ENCODE measurements around the gene NIT1. TPM values are rescaled to one million over a fixed set of nuclear protein-coding genes. Genes with fewer than 3 reads are reported as not detected.
A peak's percentile ranks its signal among the peaks of the same experiment; 100 is the strongest.

NIT1 gene
- total RNA-seq, 1 donor from 2014 or later = 19.3 TPM

DNA sequence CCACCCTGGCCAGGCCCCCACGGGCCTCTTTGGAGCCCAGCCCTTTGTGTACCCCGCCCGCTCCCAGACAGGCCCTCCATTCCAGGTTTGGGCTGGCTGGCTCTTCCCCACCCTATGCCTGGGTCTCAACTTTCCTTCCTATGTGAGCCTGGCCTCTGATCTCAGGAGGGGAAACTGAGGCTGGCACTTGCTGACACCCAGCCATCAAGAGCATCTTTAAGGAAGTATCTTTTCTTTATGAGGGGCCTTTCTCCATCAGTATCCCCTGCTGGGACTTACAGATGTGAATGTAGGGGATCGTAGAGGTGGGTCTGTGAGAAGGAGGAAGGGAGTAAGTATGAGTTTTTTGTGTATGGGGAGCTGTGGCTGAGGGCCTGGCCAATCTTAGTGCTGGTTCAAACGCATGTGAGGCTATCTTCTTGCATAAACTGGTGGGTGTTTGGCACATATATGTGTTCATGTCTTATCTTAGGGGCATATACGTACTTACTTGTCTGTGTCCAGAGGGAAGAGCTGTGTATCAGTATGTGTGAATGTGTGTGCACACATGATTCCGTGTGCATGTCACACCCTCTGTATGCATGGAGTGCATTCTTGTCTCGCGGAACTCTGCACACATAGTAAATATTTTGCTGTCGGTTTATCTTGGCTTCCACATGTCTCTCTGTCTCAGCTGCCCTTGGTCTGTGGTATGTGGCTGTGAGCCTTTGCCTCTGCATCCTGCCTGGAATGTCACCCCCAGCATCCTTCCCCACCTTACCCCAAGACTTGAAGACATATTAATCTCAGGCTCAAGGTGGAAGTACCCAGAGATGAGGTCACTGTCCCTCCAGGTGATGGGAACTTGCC, 33.9 kb upstream of the NIT1 start:
- no peak for DNase-seq

DNA sequence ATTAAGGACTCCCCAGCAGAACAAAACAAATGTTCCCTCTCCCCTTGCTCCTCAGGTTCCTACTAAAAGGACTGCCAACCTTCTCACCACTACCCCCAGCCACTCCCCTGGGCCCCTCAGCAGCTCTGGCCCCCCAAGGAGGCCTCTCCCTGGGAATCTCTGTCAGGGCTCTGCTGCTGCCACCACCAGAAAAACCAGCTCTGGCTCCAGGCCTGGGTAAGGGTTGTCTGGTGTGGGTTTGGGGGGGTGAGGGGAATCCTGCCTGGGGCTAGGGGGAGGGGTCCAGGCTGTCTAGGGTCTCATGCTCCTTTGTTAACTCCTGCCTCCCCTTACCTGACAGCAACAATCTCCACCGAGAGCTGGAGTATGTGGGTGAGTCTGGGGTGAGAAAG, 33.3 kb upstream of the NIT1 start:
- peak; percentile 37 for DNase-seq

DNA sequence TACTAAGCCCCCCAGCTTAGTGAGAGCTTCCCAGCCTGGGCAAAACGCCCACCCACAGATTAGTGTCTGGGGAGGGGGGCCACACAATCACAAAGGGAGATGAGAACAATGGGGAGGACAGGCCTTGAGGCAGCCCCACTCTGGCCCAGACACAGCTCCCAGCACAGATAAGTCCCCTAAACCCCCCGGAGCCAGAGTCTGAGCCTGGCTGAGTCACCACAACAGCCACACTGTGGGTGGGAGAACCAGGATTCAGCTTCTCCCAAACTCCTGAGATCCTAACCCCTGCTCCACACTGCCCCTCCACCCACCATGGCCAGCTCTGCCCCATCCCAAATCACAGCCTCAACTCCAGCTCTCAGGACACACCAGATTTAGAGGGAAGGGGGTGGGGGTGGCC, 32.7 kb upstream of the NIT1 start:
- no peak for DNase-seq

DNA sequence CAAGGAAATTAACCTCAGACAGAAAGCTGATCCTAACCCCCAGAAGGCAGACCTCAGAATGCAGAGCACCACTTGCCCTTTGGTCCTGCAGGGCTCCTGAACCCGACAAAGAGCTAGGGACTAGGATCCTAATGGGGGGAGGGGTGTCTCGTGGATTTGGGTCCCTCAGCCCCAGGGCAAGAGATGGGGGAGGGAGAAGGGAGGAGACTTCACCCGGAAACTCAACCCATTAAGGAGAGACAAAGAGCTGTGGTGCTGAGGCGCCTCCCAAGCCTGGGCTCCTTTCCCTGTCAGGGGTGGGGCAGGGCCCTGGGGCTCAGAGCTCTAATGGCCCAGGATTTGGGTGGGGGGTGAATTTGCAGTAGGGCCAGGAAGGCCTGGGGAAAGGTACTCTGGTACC, 31.4 kb upstream of the NIT1 start:
- DNase-seq = no peak

DNA sequence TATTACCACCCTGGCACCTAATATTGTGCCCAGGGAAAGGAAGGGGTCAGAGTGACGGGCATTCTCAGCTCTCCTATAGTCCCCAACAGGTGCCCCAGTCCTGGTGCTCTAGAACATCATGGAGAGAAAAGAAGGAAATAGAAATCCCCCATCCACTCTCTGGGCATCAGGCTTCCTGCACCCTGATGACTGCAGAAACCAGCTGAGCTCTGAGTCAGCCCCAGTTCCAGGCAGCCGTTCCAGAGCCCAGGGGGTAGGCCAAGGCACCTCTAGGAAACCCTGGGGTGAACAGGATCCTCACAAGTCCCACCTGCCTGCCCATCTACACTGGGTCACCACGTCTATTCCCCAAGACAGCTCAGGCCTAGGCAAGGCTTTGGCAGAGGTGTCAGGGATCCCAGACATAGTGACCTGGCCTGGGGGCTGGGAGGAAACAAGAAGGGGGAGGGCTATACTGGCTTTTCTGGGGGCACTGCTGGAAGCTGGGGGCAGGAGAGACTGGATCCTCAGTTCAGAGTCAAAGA, 29.3 kb upstream of the NIT1 start:
- DNase-seq = no peak

DNA sequence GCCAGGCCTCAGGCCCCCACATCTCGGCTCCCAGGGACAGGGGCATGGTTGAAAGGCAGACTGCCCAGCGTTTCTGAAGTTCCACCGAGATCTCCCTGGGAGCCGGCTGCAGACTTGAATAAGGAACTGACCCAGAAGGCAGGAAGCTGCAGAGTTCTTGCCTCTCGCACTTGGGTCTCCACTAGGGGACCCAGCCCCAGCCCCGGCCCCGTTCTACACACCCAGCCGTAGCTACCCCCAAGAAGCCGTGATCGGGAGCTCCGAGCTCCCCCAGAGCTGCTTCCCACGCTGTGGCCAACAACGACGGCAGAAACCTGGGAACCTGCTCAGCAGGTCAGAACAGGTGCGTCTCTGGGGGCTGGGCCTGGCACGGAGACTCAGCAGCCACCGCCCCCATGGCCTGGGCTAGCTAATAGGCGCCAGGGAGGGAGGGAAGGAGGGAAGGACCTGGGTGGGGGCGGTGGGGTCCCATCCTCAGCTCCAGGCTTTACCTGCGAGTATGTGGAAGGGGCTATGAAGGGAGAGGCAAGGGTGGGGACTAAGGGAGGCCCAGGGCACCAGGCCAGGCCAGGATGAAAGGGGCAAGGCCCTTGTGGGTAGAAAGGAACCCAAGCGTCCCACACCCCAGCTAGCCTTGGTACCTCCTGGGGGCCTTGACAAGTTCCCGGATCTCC, 28.5 kb upstream of the NIT1 start, which contains the start of gene NECTIN4:
TSS of gene NECTIN4 (minus strand) at position 308 of the 674 bp plus-strand sequence. CDS start at position 46, 262 bp downstream.
- peak; percentile 45 for DNase-seq

DNA sequence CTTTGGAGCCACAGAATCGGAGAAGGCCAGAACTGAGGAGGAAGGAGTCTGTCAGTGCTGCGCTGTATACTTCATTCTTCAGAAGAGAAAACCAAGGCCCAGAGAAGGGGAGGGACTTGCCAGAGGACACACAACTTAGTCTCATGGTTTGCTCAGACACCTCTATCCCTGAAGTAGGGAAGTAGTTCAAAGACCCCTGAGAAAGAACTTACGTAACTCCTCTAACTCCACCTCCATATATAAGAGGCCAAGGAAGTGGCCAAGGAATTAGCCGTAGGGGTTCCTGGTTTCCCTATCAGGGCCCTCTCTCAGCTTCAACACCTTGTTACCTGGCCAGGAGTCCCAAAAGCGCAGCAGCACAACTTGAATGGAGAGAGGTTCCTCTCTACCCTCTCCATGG, 28.0 kb upstream of the NIT1 start:
- no peak for DNase-seq

DNA sequence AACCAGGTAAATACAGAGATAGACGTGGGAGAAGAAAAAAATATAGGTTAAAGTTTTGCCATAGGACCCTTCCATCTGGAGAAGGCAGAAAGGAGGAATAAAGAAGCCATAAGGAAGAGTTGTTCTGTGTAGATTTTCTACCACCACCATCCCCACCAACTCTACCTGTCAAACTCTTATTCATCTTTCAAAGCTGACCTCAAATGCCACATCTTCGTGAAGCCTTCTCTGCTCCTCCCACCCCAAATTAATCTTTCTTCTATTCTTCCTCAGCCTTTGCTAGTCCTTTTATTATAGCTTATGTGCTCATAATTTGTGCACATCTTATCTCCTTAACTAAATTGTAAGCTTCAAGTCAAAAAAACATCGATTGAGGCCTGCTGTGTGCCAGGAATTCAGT, 27.3 kb upstream of the NIT1 start:
- DNase-seq = no peak

DNA sequence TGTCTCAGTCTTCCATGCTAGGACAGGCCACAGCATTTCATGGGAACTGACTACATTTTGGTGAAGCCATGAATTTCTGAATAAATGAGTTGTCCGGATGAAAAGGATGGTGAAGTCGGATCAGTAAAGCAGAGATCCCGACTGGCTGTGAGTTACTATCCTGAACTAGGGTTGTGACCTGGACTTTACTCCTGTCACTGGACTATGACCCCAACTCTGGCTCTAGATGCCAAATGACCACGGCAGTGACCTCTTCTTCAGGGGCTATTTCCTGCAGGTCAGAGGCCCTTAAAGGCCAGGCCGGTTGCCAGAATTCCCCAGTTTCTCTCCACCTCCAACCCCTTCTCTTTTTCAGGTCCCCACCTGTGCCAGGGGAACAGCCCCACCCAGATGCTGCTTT, 26.8 kb upstream of the NIT1 start:
- no peak for DNase-seq

DNA sequence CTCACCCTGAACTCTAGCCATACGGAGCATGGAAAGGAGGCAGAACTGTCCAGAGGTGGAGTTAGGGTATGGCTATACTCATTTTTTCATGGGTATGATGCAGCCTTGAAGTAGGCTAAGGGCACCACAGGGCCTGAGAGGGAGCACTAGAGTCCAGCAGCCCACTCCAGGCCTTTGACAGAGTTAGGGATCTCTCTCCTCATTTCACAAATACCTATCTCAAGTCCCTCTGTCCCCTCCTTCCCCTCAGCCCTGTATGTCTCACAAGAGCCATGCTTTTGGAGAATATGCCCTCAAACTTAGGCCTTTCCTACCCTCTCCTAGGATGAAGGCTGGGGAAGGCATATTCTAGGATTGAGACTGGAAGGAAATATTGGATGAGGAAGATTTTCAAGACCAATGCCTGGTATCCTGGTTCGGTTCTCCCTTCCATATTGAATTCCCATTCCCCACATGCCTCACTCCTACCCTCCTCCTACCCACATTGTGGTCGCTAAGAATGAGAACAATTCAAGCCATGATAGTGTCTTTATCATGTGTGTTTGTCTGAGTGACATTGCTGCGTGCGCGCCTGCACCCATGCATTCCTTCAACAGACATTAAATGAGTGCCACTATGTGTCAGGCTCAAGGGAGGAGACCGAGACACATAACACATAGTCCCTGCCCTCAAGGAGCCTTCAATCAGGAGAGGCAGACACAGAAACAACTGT, 26.0 kb upstream of the NIT1 start:
- no peak for DNase-seq

DNA sequence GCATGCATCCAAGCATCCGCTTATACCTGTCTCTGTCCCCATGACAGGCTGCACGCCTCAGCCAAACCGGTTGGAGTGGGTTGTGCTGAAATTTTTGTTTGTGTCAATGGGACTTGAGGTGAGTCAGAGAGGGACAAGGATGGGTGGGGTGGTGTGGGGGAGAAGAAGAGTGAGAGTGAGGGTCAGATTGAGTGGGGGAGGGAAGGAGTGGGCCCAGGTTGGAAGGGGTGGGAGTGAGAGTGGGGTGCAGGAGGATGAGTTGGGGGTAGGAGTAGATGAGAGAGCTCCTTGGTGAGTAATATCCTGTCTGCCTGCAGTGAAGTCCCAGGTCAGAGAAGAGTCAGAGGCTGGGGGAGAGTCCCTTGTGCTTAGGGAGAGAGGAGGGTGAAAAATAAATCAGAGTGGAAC, 25.3 kb upstream of the NIT1 start:
- DNase-seq = peak; percentile 36

DNA sequence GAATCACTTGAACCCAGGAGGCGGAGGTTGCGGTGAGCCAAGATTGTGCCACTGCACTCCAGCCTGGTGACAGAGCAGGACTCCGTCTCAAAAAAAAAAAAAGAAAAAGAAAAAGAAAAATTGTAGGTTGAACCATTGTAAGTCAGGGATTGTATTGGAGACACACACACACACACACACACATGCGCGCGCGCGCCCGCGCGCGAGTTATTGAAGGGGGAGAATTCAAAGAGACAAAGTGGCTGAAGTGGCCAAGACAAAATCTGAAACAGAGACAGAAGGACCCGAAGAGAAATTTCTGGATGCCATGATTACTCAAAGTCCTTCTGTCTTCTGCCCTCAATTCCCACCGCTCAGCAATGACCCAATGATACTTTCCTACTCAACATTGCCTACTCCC, 23.4 kb upstream of the NIT1 start:
- DNase-seq = no peak

DNA sequence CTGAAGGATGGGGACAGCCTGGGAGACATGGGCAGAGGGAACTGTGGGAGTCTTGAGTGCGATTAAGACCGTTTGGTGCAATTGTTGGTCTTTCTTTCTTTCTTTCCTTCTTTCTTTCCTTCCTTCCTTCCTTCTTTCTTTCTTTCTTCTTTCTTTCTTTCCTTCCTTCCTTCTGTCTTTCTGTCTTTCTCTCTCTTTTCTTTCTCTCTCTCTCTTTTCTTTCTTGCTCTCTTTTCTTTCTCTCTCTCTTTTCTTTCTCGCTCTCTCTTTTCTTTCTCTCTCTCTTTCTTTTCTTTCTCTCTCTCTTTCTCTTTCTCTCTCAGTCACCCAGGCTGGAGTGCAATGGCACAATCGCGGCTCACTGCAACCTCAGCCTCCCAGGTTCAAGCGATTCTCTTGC, 22.7 kb upstream of the NIT1 start:
- DNase-seq = no peak

DNA sequence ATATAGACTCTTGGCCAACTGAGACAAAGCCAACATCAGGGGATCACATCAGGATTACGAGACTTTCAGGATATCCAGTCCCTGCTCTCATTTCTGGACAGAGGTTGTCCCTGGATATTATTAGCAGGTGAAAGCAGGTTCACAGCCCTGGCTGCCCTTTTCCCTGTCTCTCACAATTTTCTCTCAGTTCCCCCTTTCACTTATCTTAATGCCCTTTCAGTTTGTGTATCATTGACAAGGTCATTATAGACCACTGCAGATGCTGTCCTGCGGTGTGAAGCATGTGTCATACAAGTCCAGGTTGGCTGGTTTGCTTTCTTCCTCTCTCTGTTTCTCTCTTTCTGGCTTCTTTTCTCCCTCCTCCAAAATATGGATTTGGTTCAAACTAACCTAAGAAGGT, 21.9 kb upstream of the NIT1 start:
- DNase-seq = no peak

DNA sequence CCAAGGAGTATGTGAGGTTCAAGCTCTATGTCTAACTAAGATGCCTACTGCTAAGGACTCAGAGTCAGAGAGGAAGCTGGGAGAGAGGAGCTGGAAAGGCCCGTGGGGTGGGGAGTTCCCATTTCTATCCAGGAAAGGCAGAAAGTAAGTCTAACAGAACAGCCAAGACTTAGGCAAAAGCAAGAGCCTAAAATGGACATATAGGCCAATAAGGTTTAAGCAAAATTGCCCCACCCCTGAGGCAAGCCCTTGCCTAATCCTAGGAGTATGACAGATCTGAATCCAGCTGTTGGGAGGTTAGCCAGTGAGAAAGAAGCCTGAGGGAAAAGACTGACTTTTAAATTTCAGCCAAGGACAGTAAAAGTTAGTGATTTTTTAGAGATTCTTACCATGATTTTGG, 21.4 kb upstream of the NIT1 start:
- peak; percentile 63 for DNase-seq

DNA sequence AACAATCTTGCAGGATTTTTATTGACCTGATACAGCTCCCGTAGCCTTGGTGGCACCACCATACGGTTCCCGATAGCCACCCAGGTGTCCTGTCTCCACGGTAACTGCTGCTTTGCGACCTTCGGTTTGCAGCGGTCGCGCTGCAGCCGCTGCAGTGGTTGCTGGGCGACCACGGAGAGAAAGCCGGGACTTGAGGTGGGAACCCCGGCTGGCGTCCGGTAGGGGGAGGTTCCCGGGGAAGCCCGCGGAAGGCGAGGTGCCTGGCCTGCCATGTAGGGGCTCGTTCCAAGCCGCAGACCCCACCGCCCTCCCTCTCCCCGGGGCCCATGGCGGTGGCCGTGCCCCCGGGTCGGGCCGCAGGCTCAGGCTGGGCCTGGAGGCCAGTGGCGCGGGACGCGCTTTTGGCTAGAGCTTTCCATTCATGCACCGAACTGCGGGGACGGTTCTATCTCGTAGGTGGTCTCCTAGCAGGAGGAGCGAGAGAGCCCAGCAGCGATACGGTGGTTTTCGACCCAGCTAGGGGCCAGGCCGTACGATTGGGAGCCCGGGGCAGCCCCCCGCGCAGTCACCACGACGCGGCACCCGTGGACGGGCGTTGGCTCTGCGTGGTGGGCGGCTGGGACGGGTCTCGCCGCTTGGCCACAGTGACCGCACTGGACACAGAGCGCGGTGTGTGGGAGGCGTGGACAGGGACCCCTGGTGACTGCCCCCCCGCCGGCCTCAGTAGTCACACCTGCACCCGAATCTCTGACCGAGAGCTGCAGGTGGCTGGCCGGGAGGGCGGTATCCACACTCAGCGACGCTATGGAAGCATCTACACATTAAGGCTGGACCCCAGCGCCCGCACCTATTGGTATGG, 19.5 kb upstream of the NIT1 start, which contains the start of gene KLHDC9:
TSS of gene KLHDC9 (plus strand) at position 152 of the 859 bp plus-strand sequence. CDS start at position 327, 175 bp downstream.
- peak; percentile 78 for DNase-seq

DNA sequence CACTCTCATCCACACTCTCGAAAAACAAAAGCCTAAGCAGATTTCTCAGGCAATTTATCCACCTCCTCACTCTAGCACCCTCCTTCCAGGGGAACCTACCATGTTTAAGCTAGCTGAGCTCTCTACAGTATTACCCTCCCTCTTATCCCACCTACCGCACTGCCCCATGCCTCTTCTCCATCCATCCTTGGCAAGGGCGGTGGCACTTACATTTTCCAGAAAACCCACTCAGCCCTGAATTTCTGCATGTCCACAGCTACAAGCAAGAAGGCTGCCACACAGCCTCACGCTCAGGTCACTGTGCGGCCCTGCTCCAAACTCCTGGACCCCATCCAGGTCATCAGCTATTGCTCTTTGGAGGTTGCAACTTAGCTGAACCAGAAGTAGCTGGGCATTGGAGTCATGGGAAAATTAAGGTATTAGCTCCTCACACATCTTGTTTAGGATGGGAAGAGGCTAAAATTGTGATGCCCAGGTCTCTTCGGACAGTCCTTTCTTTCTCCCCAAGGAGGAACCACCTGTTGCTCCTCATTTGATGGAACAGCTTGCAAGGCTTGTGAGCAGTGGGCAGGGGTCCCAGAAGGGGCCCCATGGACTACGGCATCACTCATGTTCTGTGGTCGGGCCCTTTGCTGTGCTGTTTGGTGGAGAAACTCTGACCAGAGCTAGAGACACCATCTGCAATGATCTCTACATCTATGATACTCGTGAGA, 18.7 kb upstream of the NIT1 start:
- no peak for DNase-seq

DNA sequence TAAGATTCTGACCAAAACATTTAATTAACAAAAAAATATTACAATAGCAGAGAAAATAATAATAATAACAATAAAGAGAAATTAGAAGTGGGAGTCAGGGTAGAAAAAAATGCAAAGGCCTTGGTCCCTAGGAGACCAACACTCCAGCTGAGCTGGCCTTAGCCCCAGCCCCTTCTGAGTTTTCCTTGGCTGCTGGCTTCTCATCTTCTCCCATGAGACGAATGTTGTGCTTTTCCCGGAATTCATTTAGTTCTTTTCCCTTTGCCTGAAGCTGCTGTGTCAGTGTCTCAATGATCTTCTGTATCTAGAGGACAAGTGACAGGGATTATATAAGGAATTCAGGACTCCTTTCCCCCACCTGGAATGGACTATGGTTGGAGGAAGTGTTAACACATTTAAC, 17.3 kb upstream of the NIT1 start:
- no peak for DNase-seq

DNA sequence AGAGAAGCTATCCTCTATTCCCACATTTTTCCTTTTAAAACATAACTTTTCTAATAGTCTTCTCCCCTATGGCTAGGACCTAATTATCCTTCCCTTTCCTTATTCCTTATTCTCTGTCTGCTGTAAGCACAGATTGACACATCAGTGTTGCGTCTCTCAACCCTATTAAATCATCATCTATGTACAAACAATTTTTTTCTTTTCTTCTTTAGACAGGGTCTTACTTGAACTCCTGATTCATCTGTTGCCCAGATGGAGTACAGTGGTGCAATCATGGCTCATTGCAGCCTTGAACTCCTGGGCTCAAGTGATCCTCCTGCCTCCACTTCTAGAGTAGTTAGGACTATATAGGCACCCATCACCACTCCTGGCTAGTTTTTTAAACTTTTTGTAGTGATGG, 11.5 kb upstream of the NIT1 start:
- DNase-seq = no peak

DNA sequence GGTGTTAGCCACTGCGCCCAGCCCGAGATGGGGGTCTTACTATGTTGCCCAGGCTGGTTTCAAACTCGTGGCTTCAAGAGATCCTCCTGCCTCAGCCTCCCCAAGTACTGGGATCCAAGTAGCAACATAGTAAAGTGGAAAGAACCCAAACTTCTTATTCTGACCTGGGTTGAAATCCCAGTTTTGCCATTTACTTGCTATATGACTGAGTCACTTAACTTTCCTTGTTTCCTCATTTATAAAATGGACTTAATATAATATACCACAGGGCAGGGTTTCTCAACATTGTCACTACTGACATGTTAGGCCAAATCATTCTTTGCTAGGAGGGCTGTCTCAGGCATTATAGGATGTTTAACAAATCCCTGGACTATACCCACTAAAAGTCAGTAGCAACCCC, 6.8 kb upstream of the NIT1 start:
- no peak for DNase-seq

DNA sequence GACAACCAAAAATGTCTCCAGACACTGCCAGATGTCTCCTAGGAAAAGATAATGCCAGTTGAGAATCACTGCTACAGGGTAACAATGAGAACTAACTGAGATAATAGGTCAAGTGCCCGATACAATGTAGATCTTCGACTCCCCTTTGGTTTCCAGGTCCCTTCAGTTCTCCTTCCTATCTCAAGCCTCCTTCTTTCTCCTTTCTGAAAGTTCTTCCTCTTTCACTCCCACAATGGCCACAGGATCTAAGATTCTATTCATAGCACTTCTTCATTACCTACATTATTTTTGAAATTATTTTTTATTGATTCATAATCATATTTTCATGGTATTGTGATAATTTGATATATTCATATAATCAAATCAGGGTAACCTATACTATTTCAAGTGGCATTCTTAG, 6.4 kb upstream of the NIT1 start:
- no peak for DNase-seq

All from tongue (tissue), 2 donors.